ENCODE measurements around the gene RECQL5. TPM values are rescaled to one million over a fixed set of nuclear protein-coding genes. Genes with fewer than 3 reads are reported as not detected.

RECQL5 gene
- 8.6 and 9.0 TPM in 2 replicates for polyA plus RNA-seq

GRCh38 chr17:75666959-75667790 lies at the start of gene RECQL5, which contains the start of gene SAP30BP:
TSS of gene RECQL5 (minus strand) at chr17:75667154. CDS start at chr17:75666557, 597 bp downstream.
TSS of gene SAP30BP (plus strand) at chr17:75667338. CDS start at chr17:75667373, 35 bp downstream.

GRCh38 chr17:75632863-75633485 lies 34.0 kb downstream of the RECQL5 start, which contains the start of gene SMIM5:
TSS of gene SMIM5 (plus strand) at chr17:75633434. CDS start at chr17:75640202, 6,768 bp downstream.

GRCh38 chr17:75587675-75588595 lies 79.0 kb downstream of the RECQL5 start, which contains the start of gene MYO15B:
TSS of gene MYO15B (plus strand) at chr17:75587800. CDS start at chr17:75588058, 258 bp downstream.

Other genes with a start within 250 kb of the RECQL5 start
- 6.1 and 6.2 TPM in 2 replicates for gene TMEM94, start 210.5 kb downstream of the RECQL5 start, polyA plus RNA-seq
- 0.17 and 0.27 TPM in 2 replicates for gene CASKIN2, start 151.6 kb downstream of the RECQL5 start, polyA plus RNA-seq
- gene TSEN54, start 150.6 kb downstream of the RECQL5 start, polyA plus RNA-seq = 2.3 and 4.3 TPM in 2 replicates
- gene LLGL2, start 141.5 kb downstream of the RECQL5 start, polyA plus RNA-seq = not detected in 2 replicates
- gene MYO15B, start 79.4 kb downstream of the RECQL5 start, polyA plus RNA-seq = not detected in 2 replicates
- not detected in 2 replicates for gene SMIM5, start 33.7 kb downstream of the RECQL5 start, polyA plus RNA-seq
- 84.6 and 108 TPM in 2 replicates for gene SAP30BP, start 184 bp upstream of the RECQL5 start, polyA plus RNA-seq
- not detected in 2 replicates for gene ITGB4, start 54.3 kb upstream of the RECQL5 start, polyA plus RNA-seq
- gene GALK1, start 98.0 kb upstream of the RECQL5 start, polyA plus RNA-seq = 1.1 TPM in 1 of 2 replicates, not detected in the other
- gene UNK, start 117.7 kb upstream of the RECQL5 start, polyA plus RNA-seq = 1.2 TPM in 1 of 2 replicates, not detected in the other
- gene UNC13D, start 177.2 kb upstream of the RECQL5 start, polyA plus RNA-seq = not detected in 2 replicates
- gene WBP2, start 188.2 kb upstream of the RECQL5 start, polyA plus RNA-seq = 16.8 and 30.4 TPM in 2 replicates
- gene TRIM47, start 211.4 kb upstream of the RECQL5 start, polyA plus RNA-seq = 3.8 and 5.3 TPM in 2 replicates
- gene TRIM65, start 229.8 kb upstream of the RECQL5 start, polyA plus RNA-seq = not detected in 2 replicates
- 22.6 and 30.0 TPM in 2 replicates for gene MRPL38, start 237.7 kb upstream of the RECQL5 start, polyA plus RNA-seq